Stimulated activated naive CD8-positive, alpha-beta T cell treated with anti-CD3 and anti-CD28 coated beads, Interleukin-15, Interleukin-2, amounts not matched to agents 100 ng/mL and 50 ng/mL, for 24 hours (primary cell): ENCODE results near the gene ENO1.
"Not testable (repeated sequence)": the region's sequence is repeated elsewhere in the genome, so short reads cannot be mapped to it uniquely, and the experiment has no call there.

Experiments used
- H3K27ac Mint-ChIP-seq: one replicate; pipeline ENCODE4 v1.8.0; 2021; ENCODE audit warnings: mild to moderate bottlenecking, mixed read lengths
- H3K27me3 Mint-ChIP-seq: one replicate; pipeline ENCODE4 v1.8.0; 2021; ENCODE audit warnings: mixed read lengths
- H3K36me3 Mint-ChIP-seq: one replicate; pipeline ENCODE4 v1.8.0; 2021; ENCODE audit warnings: low read depth, mixed read lengths
- H3K4me1 Mint-ChIP-seq: one replicate; pipeline ENCODE4 v1.8.0; 2021; ENCODE audit warnings: low read depth, mixed read lengths
- H3K4me3 Mint-ChIP-seq: one replicate; pipeline ENCODE4 v1.8.0; 2021; ENCODE audit warnings: mild to moderate bottlenecking, mixed read lengths
- H3K9me3 Mint-ChIP-seq: one replicate; pipeline ENCODE4 v1.8.0; 2021; ENCODE audit warnings: mixed read lengths

Gene ENO1

GRCh38 chr1:8878448-8878697, at the start of gene ENO1:
TSS of gene ENO1 (minus strand) at chr1:8878686. CDS start at chr1:8874908, 3,778 bp downstream.
- H3K4me1 Mint-ChIP-seq: peaks cover 49% of the 10 kb centered on the region
- peak within 1 kb of the TSS; percentile 100 for H3K27ac Mint-ChIP-seq
- peak within 1 kb of the TSS; percentile 98 for H3K4me3 Mint-ChIP-seq
- peaks cover 57% of the 10 kb centered on the region for H3K36me3 Mint-ChIP-seq
- H3K27me3 Mint-ChIP-seq: no peaks in the 10 kb centered on the region
- H3K9me3 Mint-ChIP-seq: no peaks in the 10 kb centered on the region

- Mint-ChIP-seq H3K27ac (no peak overlapping the region), H3K27me3 (no peaks in the 10 kb centered on the region), H3K36me3 (peaks cover 8% of the 10 kb centered on the region), H3K9me3 (no peaks in the 10 kb centered on the region), H3K4me1 (peaks cover 32% of the 10 kb centered on the region), H3K4me3 (no peak overlapping the region)
These were observed 48.5 kb upstream of the ENO1 start for GRCh38 chr1:8926707-8927694.

- Mint-ChIP-seq H3K4me1 (peaks cover 40% of the 10 kb centered on the region), H3K9me3 (no peaks in the 10 kb centered on the region), H3K4me3 (no peak overlapping the region), H3K36me3 (peaks cover 18% of the 10 kb centered on the region), H3K27ac (no peak overlapping the region), H3K27me3 (no peaks in the 10 kb centered on the region)
These were observed 47.5 kb upstream of the ENO1 start for GRCh38 chr1:8925960-8926359.

- Mint-ChIP-seq H3K4me1 (peaks cover 42% of the 10 kb centered on the region), H3K9me3 (no peaks in the 10 kb centered on the region), H3K36me3 (peaks cover 21% of the 10 kb centered on the region), H3K27ac (no peak overlapping the region), H3K27me3 (no peaks in the 10 kb centered on the region), H3K4me3 (no peak overlapping the region)
These were observed 46.9 kb upstream of the ENO1 start for GRCh38 chr1:8925406-8925805.

- H3K27me3 Mint-ChIP-seq: no peaks in the 10 kb centered on the region
- no peaks in the 10 kb centered on the region for H3K9me3 Mint-ChIP-seq
- H3K4me3 Mint-ChIP-seq: no peak overlapping the region
- no peak overlapping the region for H3K27ac Mint-ChIP-seq
- H3K36me3 Mint-ChIP-seq: peaks cover 25% of the 10 kb centered on the region
- H3K4me1 Mint-ChIP-seq: peaks cover 42% of the 10 kb centered on the region
These were observed 44.5 kb upstream of the ENO1 start for GRCh38 chr1:8922962-8923361.

- peak overlapping the region; percentile 88 for H3K27ac Mint-ChIP-seq
- not testable (repeated sequence) for H3K9me3 Mint-ChIP-seq, H3K27me3 Mint-ChIP-seq, H3K4me3 Mint-ChIP-seq
- peaks cover 39% of the 10 kb centered on the region for H3K36me3 Mint-ChIP-seq
- peaks cover 63% of the 10 kb centered on the region for H3K4me1 Mint-ChIP-seq
These were observed 39.0 kb upstream of the ENO1 start for GRCh38 chr1:8917536-8917935.

- peak overlapping the region; percentile 43 for H3K27ac Mint-ChIP-seq
- H3K27me3 Mint-ChIP-seq: no peaks in the 10 kb centered on the region
- H3K4me1 Mint-ChIP-seq: peaks cover 53% of the 10 kb centered on the region
- peaks cover 21% of the 10 kb centered on the region for H3K36me3 Mint-ChIP-seq
- no peaks in the 10 kb centered on the region for H3K9me3 Mint-ChIP-seq
- H3K4me3 Mint-ChIP-seq: no peak overlapping the region
These were observed 37.0 kb upstream of the ENO1 start for GRCh38 chr1:8915446-8915845.

- Mint-ChIP-seq H3K4me3 (no peak overlapping the region), H3K36me3 (peaks cover 21% of the 10 kb centered on the region), H3K4me1 (peaks cover 51% of the 10 kb centered on the region), H3K9me3 (no peaks in the 10 kb centered on the region), H3K27ac (no peak overlapping the region), H3K27me3 (no peaks in the 10 kb centered on the region)
These were observed 36.0 kb upstream of the ENO1 start for GRCh38 chr1:8914466-8914865.

GRCh38 chr1:8913457-8913856, 35.0 kb upstream of the ENO1 start:
- H3K36me3 Mint-ChIP-seq: peaks cover 21% of the 10 kb centered on the region
- H3K4me1 Mint-ChIP-seq: peaks cover 44% of the 10 kb centered on the region
- no peaks in the 10 kb centered on the region for H3K9me3 Mint-ChIP-seq
- no peaks in the 10 kb centered on the region for H3K27me3 Mint-ChIP-seq
- peak overlapping the region; percentile 80 for H3K27ac Mint-ChIP-seq
- H3K4me3 Mint-ChIP-seq: no peak overlapping the region

- H3K27ac Mint-ChIP-seq: peak overlapping the region; percentile 41
- no peaks in the 10 kb centered on the region for H3K27me3 Mint-ChIP-seq
- peaks cover 21% of the 10 kb centered on the region for H3K36me3 Mint-ChIP-seq
- H3K9me3 Mint-ChIP-seq: no peaks in the 10 kb centered on the region
- H3K4me1 Mint-ChIP-seq: peaks cover 49% of the 10 kb centered on the region
- H3K4me3 Mint-ChIP-seq: no peak overlapping the region
These were observed 33.2 kb upstream of the ENO1 start for GRCh38 chr1:8911416-8912309.

GRCh38 chr1:8910914-8911313, 32.4 kb upstream of the ENO1 start:
- Mint-ChIP-seq H3K27ac (peak overlapping the region; percentile 41), H3K27me3 (no peaks in the 10 kb centered on the region), H3K9me3 (no peaks in the 10 kb centered on the region), H3K36me3 (peaks cover 19% of the 10 kb centered on the region), H3K4me1 (peaks cover 49% of the 10 kb centered on the region), H3K4me3 (no peak overlapping the region)

- H3K36me3 Mint-ChIP-seq: peaks cover 19% of the 10 kb centered on the region
- H3K27ac Mint-ChIP-seq: peak overlapping the region; percentile 50
- no peaks in the 10 kb centered on the region for H3K27me3 Mint-ChIP-seq
- H3K9me3 Mint-ChIP-seq: no peaks in the 10 kb centered on the region
- peaks cover 49% of the 10 kb centered on the region for H3K4me1 Mint-ChIP-seq
- H3K4me3 Mint-ChIP-seq: no peak overlapping the region
These were observed 31.8 kb upstream of the ENO1 start for GRCh38 chr1:8910331-8910730.

GRCh38 chr1:8908388-8909151, 30.1 kb upstream of the ENO1 start:
- H3K27me3 Mint-ChIP-seq: no peaks in the 10 kb centered on the region
- H3K9me3 Mint-ChIP-seq: no peaks in the 10 kb centered on the region
- peaks cover 14% of the 10 kb centered on the region for H3K36me3 Mint-ChIP-seq
- H3K4me3 Mint-ChIP-seq: no peak overlapping the region
- H3K27ac Mint-ChIP-seq: peak overlapping the region; percentile 45
- H3K4me1 Mint-ChIP-seq: peaks cover 51% of the 10 kb centered on the region

- Mint-ChIP-seq H3K36me3 (peaks cover 15% of the 10 kb centered on the region), H3K27me3 (no peaks in the 10 kb centered on the region), H3K27ac (peak overlapping the region; percentile 88), H3K4me3 (peak overlapping the region; percentile 22), H3K9me3 (no peaks in the 10 kb centered on the region), H3K4me1 (peaks cover 66% of the 10 kb centered on the region)
These were observed 27.2 kb upstream of the ENO1 start for GRCh38 chr1:8905582-8906191.
